ENCODE data around the gene IL4R.

The IL4R gene

GRCh38 chr16:27314161-27314723, 468 bp downstream of the IL4R start:
- DNase-seq: peak in 4 of 51 donors; percentile 18 to 38 (median 30)

DNA sequence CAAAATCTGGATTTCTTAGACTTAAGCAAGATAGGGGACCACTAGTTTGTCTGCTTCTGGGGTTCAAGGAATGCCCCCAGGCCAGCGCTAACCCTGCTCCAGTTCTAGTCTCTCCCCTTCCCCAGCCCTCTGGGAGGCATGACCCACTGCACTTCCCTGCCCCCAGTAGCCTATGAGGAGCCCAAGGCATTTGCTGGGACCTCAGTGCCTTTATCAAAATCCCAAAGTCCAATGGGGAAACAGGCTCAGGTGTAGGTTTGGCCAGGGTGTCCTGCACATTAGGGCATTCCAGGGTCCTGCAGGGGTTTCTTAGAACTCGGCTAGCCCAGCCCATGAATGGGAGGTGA, 1.2 kb downstream of the IL4R start:
- no peak for DNase-seq

- peak in 1 of 51 donors; percentile 11 for DNase-seq
Measured at GRCh38 chr16:27315333-27316037, 1.7 kb downstream of the IL4R start.

DNA sequence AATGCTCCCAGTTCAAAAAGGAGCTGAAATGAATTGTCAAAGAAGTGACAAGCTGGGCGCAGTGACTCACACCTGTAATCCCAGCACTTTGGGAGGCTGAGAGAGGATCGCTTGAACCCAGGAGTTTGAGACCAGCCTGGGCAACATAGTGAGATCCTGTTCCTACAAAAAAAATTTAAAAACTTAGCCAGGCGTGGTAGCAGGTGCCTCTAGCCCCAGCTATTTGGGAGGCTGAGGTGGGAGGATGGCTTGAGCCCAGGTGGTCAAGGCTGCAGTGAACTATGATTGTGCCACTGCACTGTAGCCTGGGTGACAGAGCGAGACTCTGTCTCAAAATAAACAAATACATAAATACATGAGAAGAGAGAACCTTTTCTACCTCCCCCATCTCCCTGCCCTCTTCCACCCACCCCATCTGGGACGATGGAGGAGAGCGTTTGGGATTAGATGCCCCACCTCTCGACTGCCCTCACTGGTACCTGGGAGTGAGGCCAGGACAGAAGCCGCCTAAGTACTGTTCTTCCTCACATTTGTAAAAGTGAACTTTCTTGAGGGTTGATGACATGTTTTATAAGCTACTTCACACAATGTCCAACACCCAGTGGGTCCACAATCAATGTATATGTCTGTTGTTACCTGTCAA, 2.4 kb downstream of the IL4R start:
- no peak for DNase-seq

- DNase-seq: no peak
Measured at GRCh38 chr16:27317320-27317719, 3.5 kb downstream of the IL4R start.

GRCh38 chr16:27317738-27318391, 4.1 kb downstream of the IL4R start:
- DNase-seq: no peak

DNA sequence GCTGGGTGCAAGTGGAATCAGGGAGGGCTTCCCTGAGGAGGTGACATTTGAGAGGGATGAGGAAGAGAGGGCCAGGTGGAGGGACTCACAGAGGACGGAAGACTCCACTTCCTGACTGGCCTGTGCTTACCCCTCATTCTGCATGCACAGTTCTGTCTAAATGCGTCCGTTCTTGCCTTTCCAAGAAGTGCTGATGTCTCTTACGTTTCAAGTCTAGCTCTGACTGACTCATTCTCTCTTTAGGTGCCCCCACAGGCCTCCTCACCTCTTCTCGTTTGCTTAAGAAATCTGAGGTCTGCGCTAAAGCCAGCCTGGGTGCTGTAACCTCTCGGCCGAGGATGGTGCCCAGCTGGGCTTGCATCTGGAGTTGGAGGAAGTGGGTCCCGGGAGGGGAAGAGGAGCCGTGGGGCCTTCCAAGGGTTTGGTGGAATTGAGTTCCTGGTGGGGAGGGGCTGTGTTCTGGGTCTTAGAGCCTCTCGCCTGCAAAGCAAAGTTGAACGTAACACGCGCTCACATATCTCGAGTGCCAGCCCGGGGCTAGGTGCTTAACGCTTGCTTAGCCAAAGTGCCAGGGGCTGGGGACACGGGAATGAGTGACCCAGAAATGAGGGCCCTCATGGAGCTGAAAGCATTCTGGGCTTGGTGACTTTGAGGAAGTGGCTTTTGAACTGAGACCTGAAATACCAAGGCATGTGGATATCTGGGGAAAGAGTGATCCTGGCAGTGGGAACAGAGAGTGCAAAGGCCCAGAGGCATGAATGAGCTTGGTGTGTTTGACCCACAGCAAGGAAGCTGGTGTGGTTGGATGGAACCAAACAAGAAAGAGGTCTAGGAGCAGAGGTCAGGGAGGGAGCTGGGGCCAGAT, 4.8 kb downstream of the IL4R start:
- peak in 10 of 51 donors; percentile 9 to 46 (median 27) for DNase-seq

- DNase-seq: no peak
Measured at GRCh38 chr16:27319257-27319965, 5.6 kb downstream of the IL4R start.

GRCh38 chr16:27320261-27321012, 6.7 kb downstream of the IL4R start:
- DNase-seq: peak in 4 of 51 donors; percentile 5 to 16 (median 8)

DNA sequence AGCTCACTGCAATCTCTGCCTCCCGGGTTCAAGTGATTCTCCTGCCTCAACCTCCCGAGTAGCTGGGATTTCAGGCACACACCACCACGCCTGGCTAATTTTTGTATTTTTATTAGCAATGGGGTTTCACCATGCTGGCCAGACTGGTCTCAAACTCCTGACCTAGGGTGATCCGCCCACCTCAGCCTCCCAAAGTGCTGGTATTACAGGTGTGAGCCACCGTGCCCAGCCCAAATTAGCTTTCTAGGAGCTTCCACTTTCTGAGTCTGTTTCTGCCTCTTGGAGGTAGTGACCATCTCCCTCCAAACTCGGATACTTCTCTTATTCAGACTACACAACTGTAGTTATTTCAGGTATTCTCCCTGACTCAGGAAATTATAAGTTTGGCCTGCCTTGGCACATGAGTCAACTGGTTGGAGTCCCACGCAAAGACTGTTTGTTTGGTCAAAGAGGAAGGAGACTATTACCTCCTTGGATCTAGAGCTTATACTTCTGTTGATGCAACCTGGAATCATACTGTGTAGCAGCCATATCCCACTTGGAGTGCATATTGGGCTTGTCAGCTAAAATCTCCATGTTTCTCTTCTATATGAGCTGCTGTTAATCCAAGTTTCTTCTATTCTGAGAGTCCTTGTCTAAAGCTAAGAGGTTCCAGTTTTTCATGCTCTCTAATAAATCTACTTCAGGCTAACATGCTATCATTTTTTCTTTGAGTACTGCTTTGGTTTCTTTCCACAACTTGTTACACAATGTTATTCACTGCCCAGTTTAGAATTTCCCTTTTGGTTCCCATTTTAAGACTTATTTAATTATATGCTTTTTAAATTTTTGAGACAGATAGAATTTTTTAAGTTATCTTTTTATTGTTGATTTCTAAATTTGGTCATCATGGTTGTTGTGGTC, 7.5 kb downstream of the IL4R start:
- no peak for DNase-seq

- DNase-seq: no peak
Measured at GRCh38 chr16:27322858-27323780, 9.3 kb downstream of the IL4R start.

DNA sequence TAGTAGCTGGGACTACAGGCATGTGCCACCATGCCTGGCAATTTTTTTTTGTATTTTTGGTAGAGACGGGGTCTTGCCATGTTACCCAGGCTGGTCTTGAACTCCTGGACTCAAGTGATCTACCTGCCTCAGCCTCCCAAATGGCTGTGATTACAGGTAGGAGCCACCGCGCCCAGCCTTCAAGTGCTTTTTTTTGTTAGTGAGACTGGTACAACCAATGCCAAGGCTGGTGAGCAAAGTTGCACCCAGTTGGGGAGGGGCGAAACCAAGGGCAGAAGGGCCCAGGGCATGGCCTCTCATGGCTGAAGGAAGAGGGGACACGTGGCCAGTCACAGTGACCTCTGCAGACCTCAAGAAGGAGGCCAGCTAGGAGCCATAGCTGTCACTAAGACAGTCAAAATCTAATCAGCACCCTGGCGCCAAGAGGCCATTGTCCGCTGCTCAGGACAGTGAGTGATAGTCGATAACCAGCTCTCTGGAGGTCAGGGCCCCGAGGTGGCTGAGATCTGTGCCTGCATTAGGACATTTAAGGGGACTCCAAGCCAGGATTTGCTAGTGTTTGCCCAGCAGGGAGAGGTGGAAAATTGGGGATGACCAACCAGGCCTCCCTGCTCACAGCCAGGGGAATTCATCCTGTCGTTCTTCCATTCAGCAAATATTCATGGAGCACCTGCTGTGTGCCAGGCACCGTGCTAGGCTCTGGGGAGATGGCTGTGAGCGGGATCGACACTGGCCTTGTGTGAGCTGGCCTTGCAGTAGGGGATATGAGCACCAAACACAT, 10.2 kb downstream of the IL4R start:
- no peak for DNase-seq

DNA sequence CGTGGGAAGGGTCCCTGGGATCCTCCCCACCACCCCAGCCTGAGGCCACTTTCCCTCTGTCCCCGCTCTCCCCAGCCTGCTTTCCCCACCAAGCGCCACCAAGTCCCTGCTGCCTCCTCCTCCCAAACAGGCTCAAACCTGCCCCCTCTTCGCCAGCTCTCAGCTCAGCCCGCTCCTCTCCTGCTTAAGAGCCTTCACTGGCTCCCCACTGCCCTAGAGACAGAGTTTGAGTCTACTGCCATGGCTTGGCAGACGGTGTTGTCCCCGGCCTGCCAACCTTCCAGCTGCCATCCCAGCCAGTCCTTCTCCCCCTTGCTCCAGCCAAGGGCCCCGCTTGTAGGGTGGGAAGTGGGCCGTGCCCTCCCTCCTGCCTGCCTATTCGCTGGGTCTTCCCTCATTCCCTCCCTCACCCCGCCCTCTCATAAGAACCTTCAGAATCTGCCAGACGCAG, 11.1 kb downstream of the IL4R start:
- peak in 4 of 51 donors; percentile 8 to 32 (median 22) for DNase-seq

DNA sequence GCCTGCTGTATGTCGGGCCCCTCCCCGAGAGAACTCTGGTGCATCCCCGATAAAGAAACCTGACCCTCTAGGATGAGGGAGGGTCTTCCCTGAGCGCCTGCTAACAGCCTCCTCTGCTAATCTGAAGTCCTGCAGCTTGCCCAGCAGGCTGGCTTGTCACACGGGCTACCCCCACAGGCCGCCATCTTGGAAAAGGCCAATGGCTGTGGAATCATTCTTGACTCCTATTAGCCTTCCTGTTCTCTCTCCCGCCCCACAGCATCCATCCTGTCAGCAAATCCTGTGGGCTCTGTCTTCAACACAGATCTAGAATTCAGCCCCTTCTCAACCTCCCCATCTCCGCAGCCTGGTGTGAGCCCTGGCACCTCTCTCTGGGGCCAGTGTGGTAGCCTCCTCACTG, 12.0 kb downstream of the IL4R start:
- no peak for DNase-seq

DNA sequence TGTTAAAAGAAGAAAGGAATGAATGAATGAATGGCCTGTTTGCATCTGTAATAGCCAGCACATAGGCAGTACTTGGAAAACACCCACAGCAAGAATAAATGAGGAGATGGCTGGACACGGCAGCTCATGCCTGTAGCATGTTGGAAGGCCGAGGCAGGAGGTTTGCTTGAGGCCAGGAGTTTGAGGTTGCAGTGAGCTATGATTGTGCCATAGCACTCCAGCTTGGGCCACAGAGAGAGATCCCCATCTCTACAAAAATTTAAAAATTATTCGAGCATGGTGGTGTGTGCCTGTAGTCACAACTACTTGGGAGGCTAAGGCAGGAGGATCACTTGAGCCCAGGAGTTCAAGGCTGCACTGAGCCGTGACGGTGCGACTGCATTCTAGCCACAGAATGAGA, 12.5 kb downstream of the IL4R start:
- DNase-seq: no peak

- peak in 16 of 51 donors; percentile 8 to 62 (median 22) for DNase-seq
Measured at GRCh38 chr16:27326738-27327585, 13.2 kb downstream of the IL4R start.
